Measurements from ENCODE around the gene PITHD1.
"Not testable (repeated sequence)": the region's sequence is repeated elsewhere in the genome, so short reads cannot be mapped to it uniquely, and the experiment has no call there.

The PITHD1 gene

GRCh38 chr1:23799570-23800399 is 21.6 kb downstream of the PITHD1 start:
- DNase-seq: no peak

DNA sequence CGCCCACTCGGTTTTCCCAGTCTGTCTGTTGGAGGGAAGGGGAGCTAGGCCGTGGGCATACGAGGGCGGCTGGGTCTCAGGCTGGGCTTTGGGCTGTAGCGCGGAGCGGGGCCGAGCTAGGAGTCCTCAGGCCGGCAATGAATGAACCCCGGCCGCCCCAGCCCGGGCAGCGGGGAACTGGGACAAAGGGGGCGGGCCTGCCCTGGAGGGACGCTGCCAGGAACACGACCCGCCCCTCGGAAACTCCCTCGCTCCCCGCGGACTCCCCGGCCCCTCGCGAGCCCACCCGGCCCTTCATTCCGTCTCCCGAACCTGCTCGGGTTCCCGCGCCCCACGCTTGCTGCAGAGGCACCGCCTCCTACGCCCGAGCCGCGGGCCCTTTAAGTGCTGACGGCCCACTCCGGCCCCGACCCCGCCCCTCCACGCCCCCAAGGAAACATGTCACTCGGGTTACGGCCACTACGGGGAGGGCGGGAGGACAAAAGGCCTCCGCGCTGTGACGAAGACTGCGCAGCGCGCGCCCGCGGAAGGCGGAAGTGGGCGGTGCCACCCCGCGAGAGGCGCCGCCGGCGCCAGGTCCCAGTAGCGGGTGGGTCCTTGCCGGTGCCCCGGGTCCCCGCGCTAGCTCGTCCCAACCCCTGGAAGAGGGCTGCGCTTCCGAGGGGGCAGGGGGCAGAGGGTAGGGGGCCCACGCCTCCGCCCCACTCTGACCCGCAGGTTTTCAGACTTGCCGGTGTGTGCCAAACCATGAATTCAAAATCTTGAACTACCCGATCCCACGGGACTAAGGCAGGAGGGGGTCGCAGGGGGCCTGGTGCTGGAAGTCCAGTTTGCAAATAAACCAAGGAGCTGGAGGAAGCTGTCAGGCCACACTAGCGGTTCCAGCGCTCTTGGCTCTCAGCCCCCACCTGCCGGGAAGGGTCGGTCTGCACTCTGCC is 22.5 kb downstream of the PITHD1 start, which contains the start of gene GALE:
TSS of gene GALE (minus strand) at position 355 of the 938 bp plus-strand sequence. CDS start 1,747 bp downstream, outside the sequence.
- DNase-seq: peak; percentile 81 to 93

DNA sequence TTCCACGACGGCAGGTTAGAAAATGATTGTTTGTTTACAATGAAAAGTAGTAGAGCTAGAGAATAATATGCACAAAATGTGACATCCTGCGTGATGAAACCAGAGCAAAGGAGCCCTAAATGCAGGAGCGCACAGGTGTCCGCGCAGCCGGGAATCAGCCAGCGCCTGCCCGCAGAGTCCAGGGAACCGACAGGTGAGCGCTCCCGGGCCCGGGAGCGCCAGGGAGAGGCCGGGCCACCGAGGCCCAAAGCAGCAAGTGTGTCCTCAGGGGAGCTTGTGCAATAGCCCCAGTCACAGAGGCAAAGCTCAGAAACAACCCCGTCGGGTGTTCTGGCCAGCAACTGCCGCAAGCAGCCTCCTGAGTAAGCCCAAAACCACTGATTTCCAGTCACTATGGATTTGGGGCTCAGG is 23.1 kb downstream of the PITHD1 start:
- DNase-seq: no peak

GRCh38 chr1:23801876-23802275 is 23.7 kb downstream of the PITHD1 start:
- DNase-seq: no peak

DNA sequence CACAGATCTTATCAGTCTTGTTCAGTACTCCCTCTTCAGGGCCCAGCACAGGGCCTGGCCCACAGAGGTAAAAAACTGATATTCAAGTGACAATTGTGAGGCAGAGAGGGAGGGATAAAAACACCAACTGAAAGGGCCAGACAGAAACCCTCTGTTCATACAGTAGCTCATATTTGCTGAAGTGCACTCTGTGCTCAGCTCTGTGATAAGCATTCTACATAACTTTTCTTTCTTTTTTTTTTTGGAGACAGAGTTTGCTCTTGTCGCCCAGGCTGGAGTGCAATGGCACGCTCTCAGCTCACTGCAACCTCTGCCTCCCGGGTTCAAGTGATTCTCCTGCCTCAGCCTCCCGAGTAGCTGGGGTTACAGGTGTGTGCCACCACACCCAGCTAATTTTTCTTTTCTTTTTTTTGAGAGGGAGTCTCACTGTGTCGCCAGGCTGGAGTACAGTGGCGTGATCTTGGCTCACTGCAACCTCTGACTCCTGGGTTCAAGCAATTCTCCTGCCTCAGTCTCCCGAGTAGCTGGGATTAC is 24.7 kb downstream of the PITHD1 start:
- not testable (repeated sequence) for DNase-seq

- no peak for DNase-seq
Observed at GRCh38 chr1:23803674-23804073, 25.5 kb downstream of the PITHD1 start.

DNA sequence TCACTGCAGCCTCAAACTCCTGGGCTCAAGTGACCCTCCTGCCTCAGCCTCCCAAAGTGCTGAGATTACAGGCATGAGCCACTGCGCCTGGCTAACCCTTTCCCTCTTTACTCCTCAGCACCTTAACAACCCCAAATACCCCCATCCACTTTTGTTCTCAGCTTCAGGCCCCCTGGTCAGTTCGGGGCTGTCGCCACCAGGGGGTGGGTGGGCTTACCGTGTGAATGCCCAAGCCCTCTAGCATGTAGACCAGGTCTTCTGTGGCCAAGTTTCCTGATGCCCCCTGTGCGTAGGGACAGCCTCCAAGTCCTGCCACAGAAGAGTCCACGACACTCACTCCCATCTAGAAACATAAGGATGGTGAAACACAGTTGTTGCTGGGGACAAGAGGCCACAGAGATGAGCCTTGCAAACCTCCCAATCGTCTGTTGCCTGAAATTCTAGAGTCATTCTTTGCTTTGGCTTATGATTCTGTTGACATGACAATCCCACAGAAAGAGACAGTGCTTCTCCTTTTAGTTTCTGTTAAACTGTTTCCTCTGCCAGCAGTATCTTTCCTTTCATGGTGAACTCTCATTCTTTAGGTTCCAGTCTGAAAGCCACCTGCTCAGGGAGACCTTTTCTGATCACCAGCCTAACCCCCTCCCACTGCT is 26.1 kb downstream of the PITHD1 start:
- DNase-seq: no peak

- no peak for DNase-seq
Observed at GRCh38 chr1:23805025-23805424, 26.8 kb downstream of the PITHD1 start.

GRCh38 chr1:23806280-23806679 is 28.1 kb downstream of the PITHD1 start:
- DNase-seq: no peak

DNA sequence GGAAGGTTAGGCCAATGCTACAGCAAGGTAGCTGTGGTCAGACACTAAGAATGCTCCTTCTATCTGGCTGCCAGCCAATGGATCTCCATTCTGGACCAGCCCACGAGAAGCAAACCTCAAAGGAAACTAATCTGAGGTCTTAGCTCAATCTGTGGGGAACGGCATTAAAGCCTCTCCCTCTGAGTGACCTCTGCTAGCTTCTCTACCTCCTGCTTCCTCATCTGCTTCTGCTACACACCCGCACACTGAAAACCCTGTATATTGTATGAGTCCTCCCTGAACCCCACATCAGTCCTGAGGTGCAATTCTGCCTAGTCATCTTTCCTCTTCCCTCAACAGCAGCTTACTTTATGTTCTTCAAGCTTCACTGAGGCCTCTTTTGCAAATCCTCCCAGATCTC is 29.2 kb downstream of the PITHD1 start:
- DNase-seq: peak; percentile 8 to 20

DNA sequence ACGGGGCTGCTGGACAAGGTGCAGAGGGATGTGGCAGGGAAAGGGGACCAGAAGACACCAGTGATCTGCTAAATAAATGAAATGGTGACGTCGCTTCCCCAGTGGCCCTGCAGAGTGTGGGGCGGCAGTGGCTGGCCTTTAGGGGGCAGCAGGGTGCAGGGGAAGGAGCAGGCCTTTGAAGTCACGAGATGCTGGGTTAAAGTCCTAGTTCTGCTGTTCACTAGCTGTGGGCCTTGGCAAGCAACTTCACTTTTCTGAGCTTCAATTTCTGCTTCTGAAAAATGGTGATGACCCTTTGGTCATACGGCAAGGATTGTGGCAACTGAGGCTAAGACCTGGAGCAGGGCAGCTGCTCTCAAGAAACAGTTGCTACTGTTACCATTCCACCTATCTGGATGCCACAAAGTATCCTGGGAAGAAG is 31.5 kb downstream of the PITHD1 start:
- DNase-seq: peak; percentile 91 to 96

GRCh38 chr1:23810818-23811540 is 32.8 kb downstream of the PITHD1 start:
- peak; percentile 92 to 96 for DNase-seq

- no peak for DNase-seq
Observed at GRCh38 chr1:23814016-23814415, 35.8 kb downstream of the PITHD1 start.

- no peak for DNase-seq
Observed at GRCh38 chr1:23816361-23816760, 38.1 kb downstream of the PITHD1 start.

- DNase-seq: peak; percentile 34 to 53
Observed at GRCh38 chr1:23816906-23817305, 38.7 kb downstream of the PITHD1 start.

DNA sequence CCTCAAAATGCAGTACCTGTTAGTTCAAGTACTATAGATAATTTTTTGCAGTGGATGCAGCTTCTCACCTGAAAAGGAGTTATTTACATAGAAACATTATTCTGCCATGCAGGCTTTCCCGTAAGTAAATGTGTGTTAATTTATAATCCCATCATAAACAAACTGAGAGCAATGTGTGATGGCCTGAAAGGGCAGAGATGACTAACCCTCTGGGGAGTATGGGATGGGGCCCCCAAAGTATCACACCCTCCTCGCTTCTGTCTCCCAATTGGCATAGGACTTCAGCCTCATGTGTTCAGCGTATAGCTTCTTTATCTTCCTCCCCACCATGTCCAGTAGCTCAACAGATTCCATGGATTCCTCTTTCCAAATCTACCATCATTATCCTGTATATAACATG is 39.4 kb downstream of the PITHD1 start:
- no peak for DNase-seq

GRCh38 chr1:23823767-23824166 is 45.5 kb downstream of the PITHD1 start:
- DNase-seq: no peak

- no peak for DNase-seq
Observed at GRCh38 chr1:23824711-23825075, 46.5 kb downstream of the PITHD1 start.

GRCh38 chr1:23825076-23825761 is 47.0 kb downstream of the PITHD1 start, which contains the start of gene HMGCL:
Gene HMGCL, minus strand, starts transcription at chr1:23825429. Its CDS starts 14 bp downstream, at chr1:23825415.
- peak; percentile 78 to 91 for DNase-seq

- DNase-seq: no peak
Observed at GRCh38 chr1:23825762-23826522, 47.7 kb downstream of the PITHD1 start.

GRCh38 chr1:23826590-23826989 is 48.4 kb downstream of the PITHD1 start:
- DNase-seq: not testable (repeated sequence)
